HG03432 (cell line): Measurements from ENCODE around the gene INPP5E.
A peak's percentile ranks its signal among the peaks of the same experiment; 100 is the strongest.
"Not testable (repeated sequence)": the region's sequence is repeated elsewhere in the genome, so short reads cannot be mapped to it uniquely, and the experiment has no call there.

ENCODE experiments used
- ATAC-seq: cut with Tn5 transposase; IDR thresholded peaks from one replicate; pipeline ENCODE4 v1.9.1; 2021; ENCODE audit warnings: mild to moderate bottlenecking, moderate library complexity; ENCODE audit not compliant: unreplicated experiment

The INPP5E gene

GRCh38 chr9:136407911-136408310 is 31.7 kb downstream of the INPP5E start:
- no peak for ATAC-seq

GRCh38 chr9:136407061-136407460 is 32.6 kb downstream of the INPP5E start:
- ATAC-seq: not testable (repeated sequence)

GRCh38 chr9:136405904-136406303 is 33.7 kb downstream of the INPP5E start:
- not testable (repeated sequence) for ATAC-seq

GRCh38 chr9:136405481-136405880 is 34.2 kb downstream of the INPP5E start:
- no peak for ATAC-seq

- ATAC-seq: no peak
Measured at GRCh38 chr9:136404801-136405136, 34.9 kb downstream of the INPP5E start.

GRCh38 chr9:136403915-136404800 is 35.5 kb downstream of the INPP5E start:
- no peak for ATAC-seq

- ATAC-seq: no peak
Measured at GRCh38 chr9:136403538-136403914, 36.1 kb downstream of the INPP5E start.

GRCh38 chr9:136402067-136402466 is 37.6 kb downstream of the INPP5E start:
- ATAC-seq: no peak

- ATAC-seq: no peak
Measured at GRCh38 chr9:136401173-136401922, 38.3 kb downstream of the INPP5E start.

GRCh38 chr9:136400038-136400834 is 39.4 kb downstream of the INPP5E start, which contains the start of gene SNAPC4:
SNAPC4 (minus strand) TSS chr9:136400170; CDS start chr9:136398428, 1,742 bp downstream.
- peak; percentile 71 for ATAC-seq

GRCh38 chr9:136399176-136400037 is 40.2 kb downstream of the INPP5E start:
- peak; percentile 24 for ATAC-seq

- no peak for ATAC-seq
Measured at GRCh38 chr9:136398286-136398685, 41.4 kb downstream of the INPP5E start.

GRCh38 chr9:136397643-136398042 is 42.0 kb downstream of the INPP5E start:
- no peak for ATAC-seq

- ATAC-seq: no peak
Measured at GRCh38 chr9:136396219-136396515, 43.5 kb downstream of the INPP5E start.

- ATAC-seq: no peak
Measured at GRCh38 chr9:136395345-136396218, 44.1 kb downstream of the INPP5E start.

GRCh38 chr9:136395020-136395340 is 44.7 kb downstream of the INPP5E start:
- no peak for ATAC-seq

GRCh38 chr9:136394312-136395019 is 45.2 kb downstream of the INPP5E start:
- ATAC-seq: no peak

- ATAC-seq: no peak
Measured at GRCh38 chr9:136393531-136393930, 46.1 kb downstream of the INPP5E start.
